Prostate gland (tissue), 2 donors: ENCODE results near the gene SMAD9. TPM values are rescaled to one million over a fixed set of nuclear protein-coding genes. Genes with fewer than 3 reads are reported as not detected.

Experiments
- DNase-seq: peaks from one replicate; pipeline ENCODE4 v3.0.0-alpha.2; 2019; ENCODE audit warnings: low spot score
- H3K27ac ChIP-seq, 2 donors: fragments of 200-600 bp; sonication (generic); 2 replicates each; pipeline ENCODE4 v1.5.1; 2017 to 2019
- H3K27me3 ChIP-seq: fragments of 200-600 bp; sonication (generic); replicated peaks from 2 replicates; pipeline ENCODE4 v1.5.1; 2019; ENCODE audit not compliant: insufficient read depth
- H3K36me3 ChIP-seq, 2 donors: fragments of 200-600 bp; sonication (generic); 1 replicate in 1 of 2; 2 replicates in 1 of 2; pipeline versions ENCODE4 v1.5.1 to v1.8.1; 2017 to 2019
- H3K4me1 ChIP-seq: fragments of 200-600 bp; sonication (generic); replicated peaks from 2 replicates; pipeline ENCODE4 v1.5.1; 2019
- H3K4me3 ChIP-seq, 2 donors: fragments of 200-600 bp; sonication (generic); 2 replicates each; pipeline ENCODE4 v1.5.1; 2017 to 2019
- H3K9me3 ChIP-seq: fragments of 200-600 bp; sonication (generic); 2 replicates; pipeline ENCODE4 v1.5.1; 2017
- POLR2A ChIP-seq: fragments of 450-650 bp; IDR thresholded peaks from one replicate; pipeline ENCODE4 v1.6.1; 2016; ENCODE audit warnings: antibody characterized with exemption, mild to moderate bottlenecking
- POLR2AphosphoS5 ChIP-seq: sonication (generic); formaldehyde crosslinking; IDR thresholded peaks from one replicate; pipeline ENCODE4 v1.6.1; 2017; ENCODE audit warnings: antibody characterized with exemption
- WGBS: methylation state at CpG from one replicate; pipeline ENCODE4 v1.1.5; 2018; 5-methylcytosine and 5-hydroxymethylcytosine counted together
- intact Hi-C: fragments of 100-400 bp; cut with DNase I; formaldehyde crosslinking; loops from one replicate; pipeline ENCODE4 v1.14.2; 2022
- total RNA-seq, 2 donors: library from RNA; depleted of rRNA; stranded (reverse); fragments of >200 nt; gene quantifications; one replicate each; pipeline ENCODE4 v1.1.0, GENCODE V29; 2016
- TF ChIP-seq, protein P1 (sequence below), 4 experiments: fragments of 200-600 bp in 2 of 4; fragments of 450-650 bp in 2 of 4; sonication (generic) in 2 of 4; IDR thresholded peaks; 1 replicate in 3 of 4; 2 replicates in 1 of 4; pipeline ENCODE4 v1.5.1; 2016 to 2019; ENCODE audit warnings: antibody characterized with exemption in 4 of 4, mild to moderate bottlenecking in 2 of 4, moderate library complexity in 2 of 4

The SMAD9 gene
- total RNA-seq, 2 donors from 2014 or later = 25.1 to 30.7 TPM

- Histone ChIP-seq H3K27ac (no peak overlapping the region), H3K9me3 (no peaks in the 10 kb centered on the region), H3K4me1 (no peaks in the 10 kb centered on the region), H3K4me3 (no peak overlapping the region), H3K36me3 (peaks cover 0 to 4% of the 10 kb centered on the region in 2 donors), H3K27me3 (no peaks in the 10 kb centered on the region)
- intact Hi-C loops = no loop called here
- 84% methylated on average over 7 of the region's 7 CpGs for WGBS
- no peak for TF ChIP-seq POLR2A
- TF ChIP-seq POLR2AphosphoS5 = no peak
- TF ChIP-seq, protein P1, sequence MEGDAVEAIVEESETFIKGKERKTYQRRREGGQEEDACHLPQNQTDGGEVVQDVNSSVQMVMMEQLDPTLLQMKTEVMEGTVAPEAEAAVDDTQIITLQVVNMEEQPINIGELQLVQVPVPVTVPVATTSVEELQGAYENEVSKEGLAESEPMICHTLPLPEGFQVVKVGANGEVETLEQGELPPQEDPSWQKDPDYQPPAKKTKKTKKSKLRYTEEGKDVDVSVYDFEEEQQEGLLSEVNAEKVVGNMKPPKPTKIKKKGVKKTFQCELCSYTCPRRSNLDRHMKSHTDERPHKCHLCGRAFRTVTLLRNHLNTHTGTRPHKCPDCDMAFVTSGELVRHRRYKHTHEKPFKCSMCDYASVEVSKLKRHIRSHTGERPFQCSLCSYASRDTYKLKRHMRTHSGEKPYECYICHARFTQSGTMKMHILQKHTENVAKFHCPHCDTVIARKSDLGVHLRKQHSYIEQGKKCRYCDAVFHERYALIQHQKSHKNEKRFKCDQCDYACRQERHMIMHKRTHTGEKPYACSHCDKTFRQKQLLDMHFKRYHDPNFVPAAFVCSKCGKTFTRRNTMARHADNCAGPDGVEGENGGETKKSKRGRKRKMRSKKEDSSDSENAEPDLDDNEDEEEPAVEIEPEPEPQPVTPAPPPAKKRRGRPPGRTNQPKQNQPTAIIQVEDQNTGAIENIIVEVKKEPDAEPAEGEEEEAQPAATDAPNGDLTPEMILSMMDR (IDR thresholded peaks at IDR 0.05) = no peak
- DNase-seq = no peak
Measured at GRCh38 chr13:36862722-36863121, 57.3 kb downstream of the SMAD9 start.

DNA sequence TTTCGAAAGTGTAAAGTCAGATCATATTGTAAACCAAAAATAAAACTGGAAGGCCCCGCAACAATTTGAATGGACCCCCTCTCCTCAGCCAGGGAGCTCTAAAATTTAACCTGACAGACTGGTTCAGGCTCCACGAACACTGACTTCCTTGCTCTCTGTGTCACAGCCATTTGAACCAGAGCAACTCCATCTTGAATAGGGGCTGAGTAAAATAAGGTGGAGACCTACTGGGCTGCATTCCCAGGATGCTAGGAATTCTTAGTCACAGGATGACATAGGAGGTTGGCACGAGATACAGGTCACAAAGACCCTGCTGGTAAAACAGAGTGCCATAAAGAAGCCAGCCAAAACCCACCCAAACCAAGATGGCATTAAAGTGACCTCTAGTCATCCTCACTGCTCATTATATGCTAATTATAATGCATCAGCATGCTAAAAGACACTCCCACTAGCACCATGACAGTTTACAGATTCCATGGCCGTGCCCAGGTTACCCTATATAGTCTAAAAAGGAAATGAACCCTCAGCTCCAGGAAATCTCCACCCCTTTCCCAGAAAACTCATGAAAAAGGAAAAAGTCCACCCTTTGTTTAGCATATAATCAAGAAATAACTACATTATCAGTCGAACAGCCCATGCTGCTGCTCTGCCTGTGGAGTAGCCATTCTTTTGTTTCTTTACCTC lies 57.9 kb downstream of the SMAD9 start:
- no peak overlapping the region for H3K4me3 ChIP-seq
- WGBS = 77% methylated on average over 6 of the region's 6 CpGs
- DNase-seq = no peak
- no peaks in the 10 kb centered on the region for H3K9me3 ChIP-seq
- TF ChIP-seq, protein P1 (IDR thresholded peaks at IDR 0.05) = no peak
- H3K27ac ChIP-seq = no peak overlapping the region
- no peaks in the 10 kb centered on the region for H3K27me3 ChIP-seq
- no peaks in the 10 kb centered on the region for H3K4me1 ChIP-seq
- intact Hi-C loops = no loop called here
- peaks cover 0 to 4% of the 10 kb centered on the region in 2 donors for H3K36me3 ChIP-seq

- intact Hi-C loops = loop anchor here (2.0 kb wide), 1 partner anchor 122 kb away; no protein-coding TSS in a partner anchor
- Histone ChIP-seq H3K27ac (no peak overlapping the region), H3K27me3 (no peaks in the 10 kb centered on the region), H3K36me3 (peaks cover 0 to 4% of the 10 kb centered on the region in 2 donors), H3K9me3 (no peaks in the 10 kb centered on the region), H3K4me1 (no peaks in the 10 kb centered on the region), H3K4me3 (no peak overlapping the region)
- TF ChIP-seq, protein P1 (IDR thresholded peaks at IDR 0.05) = no peak
- TF ChIP-seq POLR2A (no peak), POLR2AphosphoS5 (no peak)
- DNase-seq = no peak
- 95% methylated on average over 4 of the region's 4 CpGs for WGBS
Measured at GRCh38 chr13:36859259-36859658, 60.8 kb downstream of the SMAD9 start.

- Histone ChIP-seq H3K4me3 (no peak overlapping the region), H3K27me3 (no peaks in the 10 kb centered on the region), H3K4me1 (no peaks in the 10 kb centered on the region), H3K36me3 (peaks cover 0 to 4% of the 10 kb centered on the region in 2 donors), H3K27ac (no peak overlapping the region), H3K9me3 (no peaks in the 10 kb centered on the region)
- intact Hi-C loops = loop anchor here (2.0 kb wide), 1 partner anchor 123 kb away; no protein-coding TSS in a partner anchor
- WGBS = 29% methylated on average over 3 of the region's 3 CpGs
- peak; percentile 26 for DNase-seq
- peak; percentile 25 for TF ChIP-seq POLR2AphosphoS5
- TF ChIP-seq, protein P1 (IDR thresholded peaks at IDR 0.05) = peak in 3 of 4 experiments; percentile 46 to 66 (median 53)
- TF ChIP-seq POLR2A = no peak
Measured at GRCh38 chr13:36858290-36858689, 61.7 kb downstream of the SMAD9 start.

- no peak for DNase-seq
- intact Hi-C loops = no loop called here
Measured at GRCh38 chr13:36857253-36857652, 62.8 kb downstream of the SMAD9 start.

More at GRCh38 chr13:36857253-36857652, 62.8 kb downstream of the SMAD9 start:
- H3K27me3 ChIP-seq = no peaks in the 10 kb centered on the region
- H3K4me3 ChIP-seq = no peak overlapping the region
- H3K27ac ChIP-seq = no peak overlapping the region
- no peaks in the 10 kb centered on the region for H3K4me1 ChIP-seq
- no peaks in the 10 kb centered on the region for H3K9me3 ChIP-seq
- no peak for TF ChIP-seq POLR2A
- TF ChIP-seq POLR2AphosphoS5 = no peak
- TF ChIP-seq, protein P1 (IDR thresholded peaks at IDR 0.05) = no peak
- H3K36me3 ChIP-seq = no peaks in the 10 kb centered on the region
